ENCODE measurements around the gene GRAMD4. TPM values are rescaled to one million over a fixed set of nuclear protein-coding genes. Genes with fewer than 3 reads are reported as not detected.
"Not testable (repeated sequence)": the region's sequence is repeated elsewhere in the genome, so short reads cannot be mapped to it uniquely, and the experiment has no call there.

The GRAMD4 gene
- total RNA-seq, 1 experiment from 2014 or later: 25.3 TPM

GRCh38 chr22:46641811-46642266, 21.7 kb downstream of the GRAMD4 start:
- Histone ChIP-seq H3K9me2 (replicated peaks; ENCODE audit: low read length) (no peaks in the 10 kb centered on the region), H3K4me2 (ENCODE audit: low read length) (no peak overlapping the region), H3K27me3 (ENCODE audit: low read length) (no peaks in the 10 kb centered on the region), H3K4me3 (ENCODE audit: low read length) (no peak overlapping the region), H3K4me1 (ENCODE audit: insufficient read depth, low read length) (no peaks in the 10 kb centered on the region), H3K9ac (ENCODE audit: low read length) (no peak overlapping the region), H3K79me2 (ENCODE audit: low read length) (no peaks in the 10 kb centered on the region), H3K27ac (ENCODE audit: low read length) (no peak overlapping the region), H2AFZ (ENCODE audit: low read length) (no peak overlapping the region), H3F3A (ENCODE audit: low read length, unreplicated experiment) (no peaks in the 10 kb centered on the region), H3K36me3 (ENCODE audit: low read depth, low read length) (no peaks in the 10 kb centered on the region), H3K9me3 (ENCODE audit: low read length) (no peaks in the 10 kb centered on the region), H4K20me1 (ENCODE audit: low read length) (no peaks in the 10 kb centered on the region)
- DNase-seq (no peak), ATAC-seq (no peak)
- intact Hi-C loops (cut with micrococcal nuclease): no loop called here
- POLR2A ChIA-PET (ENCODE audit: unreplicated experiment): no interaction called here
- no TSS peak for BruUV-seq (replicated peaks)
- CTCF ChIA-PET: no interaction called here
- TF ChIP-seq EZH2 (IDR thresholded peaks at IDR 0.05; ENCODE audit: low read length, unreplicated experiment): no peak
- no peak for TF ChIP-seq EZH2phosphoT487 (IDR thresholded peaks at IDR 0.05; ENCODE audit: borderline replicate concordance, low read length)
- no peak for TF ChIP-seq CTCF (conservative IDR thresholded peaks at IDR 0.05; ENCODE audit: low read depth, low read length)

GRCh38 chr22:46642840-46643480, 22.8 kb downstream of the GRAMD4 start:
- intact Hi-C loops (cut with micrococcal nuclease); H2AFZ ChIP-seq (ENCODE audit: low read length); H3K36me3 ChIP-seq (ENCODE audit: low read depth, low read length); H3K9me2 ChIP-seq (replicated peaks; ENCODE audit: low read length); H3K79me2 ChIP-seq (ENCODE audit: low read length); H3K27ac ChIP-seq (ENCODE audit: low read length); H3K4me2 ChIP-seq (ENCODE audit: low read length); H3K9ac ChIP-seq (ENCODE audit: low read length); H3K27me3 ChIP-seq (ENCODE audit: low read length); H3K9me3 ChIP-seq (ENCODE audit: low read length); BruUV-seq (replicated peaks); H4K20me1 ChIP-seq (ENCODE audit: low read length); DNase-seq; H3K4me3 ChIP-seq (ENCODE audit: low read length); CTCF ChIA-PET; POLR2A ChIA-PET (ENCODE audit: unreplicated experiment); H3F3A ChIP-seq (ENCODE audit: low read length, unreplicated experiment); ATAC-seq; H3K4me1 ChIP-seq (ENCODE audit: insufficient read depth, low read length): not testable (repeated sequence)

GRCh38 chr22:46646531-46647215, 26.5 kb downstream of the GRAMD4 start:
- no peaks in the 10 kb centered on the region for H3K9me2 ChIP-seq (replicated peaks; ENCODE audit: low read length)
- no peak overlapping the region for H3K9ac ChIP-seq (ENCODE audit: low read length)
- H4K20me1 ChIP-seq (ENCODE audit: low read length): no peaks in the 10 kb centered on the region
- H3K4me2 ChIP-seq (ENCODE audit: low read length): no peak overlapping the region
- TF ChIP-seq EZH2phosphoT487 (IDR thresholded peaks at IDR 0.05; ENCODE audit: borderline replicate concordance, low read length) (no peak), CTCF (conservative IDR thresholded peaks at IDR 0.05; ENCODE audit: low read depth, low read length) (no peak), EZH2 (IDR thresholded peaks at IDR 0.05; ENCODE audit: low read length, unreplicated experiment) (no peak)
- intact Hi-C loops (cut with micrococcal nuclease): no loop called here
- no peak overlapping the region for H2AFZ ChIP-seq (ENCODE audit: low read length)
- no peaks in the 10 kb centered on the region for H3K36me3 ChIP-seq (ENCODE audit: low read depth, low read length)
- no TSS peak for BruUV-seq (replicated peaks)
- DNase-seq (no peak), ATAC-seq (no peak)
- ChIA-PET CTCF (no interaction called here), POLR2A (ENCODE audit: unreplicated experiment) (no interaction called here)
- H3K79me2 ChIP-seq (ENCODE audit: low read length): no peaks in the 10 kb centered on the region
- peaks cover 15% of the 10 kb centered on the region for H3K4me1 ChIP-seq (ENCODE audit: insufficient read depth, low read length)
- H3K9me3 ChIP-seq (ENCODE audit: low read length): no peaks in the 10 kb centered on the region
- no peak overlapping the region for H3K27ac ChIP-seq (ENCODE audit: low read length)
- H3F3A ChIP-seq (ENCODE audit: low read length, unreplicated experiment): no peaks in the 10 kb centered on the region
- H3K4me3 ChIP-seq (ENCODE audit: low read length): no peak overlapping the region
- no peaks in the 10 kb centered on the region for H3K27me3 ChIP-seq (ENCODE audit: low read length)

GRCh38 chr22:46648225-46648820, 28.1 kb downstream of the GRAMD4 start:
- BruUV-seq (replicated peaks); H3K4me2 ChIP-seq (ENCODE audit: low read length): not testable (repeated sequence)

More at GRCh38 chr22:46648225-46648820, 28.1 kb downstream of the GRAMD4 start:
- H3K79me2 ChIP-seq (ENCODE audit: low read length); H4K20me1 ChIP-seq (ENCODE audit: low read length); H3K9me3 ChIP-seq (ENCODE audit: low read length); H3K27me3 ChIP-seq (ENCODE audit: low read length); H3K36me3 ChIP-seq (ENCODE audit: low read depth, low read length); H3K4me3 ChIP-seq (ENCODE audit: low read length); DNase-seq; H3F3A ChIP-seq (ENCODE audit: low read length, unreplicated experiment); intact Hi-C loops (cut with micrococcal nuclease); H3K9ac ChIP-seq (ENCODE audit: low read length); ATAC-seq; H3K9me2 ChIP-seq (replicated peaks; ENCODE audit: low read length); POLR2A ChIA-PET (ENCODE audit: unreplicated experiment); H2AFZ ChIP-seq (ENCODE audit: low read length); H3K27ac ChIP-seq (ENCODE audit: low read length); CTCF ChIA-PET: not testable (repeated sequence)
- peaks cover 15% of the 10 kb centered on the region for H3K4me1 ChIP-seq (ENCODE audit: insufficient read depth, low read length)
